ENCODE measurements around the gene PARD3B.
"Not testable (repeated sequence)": the region's sequence is repeated elsewhere in the genome, so short reads cannot be mapped to it uniquely, and the experiment has no call there.

The PARD3B gene

DNA sequence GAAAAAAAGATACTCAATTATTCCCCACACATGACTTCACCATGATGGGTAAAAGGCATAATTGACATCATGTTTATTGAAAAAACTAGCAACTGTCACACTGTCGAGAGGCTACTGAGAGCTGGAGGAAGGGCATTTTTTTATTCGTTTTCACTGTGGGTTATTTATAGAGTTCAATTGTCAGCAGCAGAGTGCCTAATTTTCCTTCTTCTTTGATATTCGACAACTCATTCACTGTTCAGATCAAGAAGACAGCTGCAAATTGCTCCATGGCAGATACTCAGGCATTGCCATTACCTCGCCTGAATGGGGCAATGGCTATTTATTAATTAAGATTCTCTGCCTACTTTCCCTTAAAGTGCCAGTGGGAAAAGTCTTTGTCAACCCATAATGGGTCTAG is 939.5 kb downstream of the PARD3B start:
- no peak for FAIRE-seq

- not testable (repeated sequence) for FAIRE-seq
Observed at GRCh38 chr2:205493528-205493927, 948.3 kb downstream of the PARD3B start.

- FAIRE-seq: no peak
Observed at GRCh38 chr2:205494537-205495235, 949.4 kb downstream of the PARD3B start.

GRCh38 chr2:205495819-205496218 is 950.5 kb downstream of the PARD3B start:
- no peak for FAIRE-seq

DNA sequence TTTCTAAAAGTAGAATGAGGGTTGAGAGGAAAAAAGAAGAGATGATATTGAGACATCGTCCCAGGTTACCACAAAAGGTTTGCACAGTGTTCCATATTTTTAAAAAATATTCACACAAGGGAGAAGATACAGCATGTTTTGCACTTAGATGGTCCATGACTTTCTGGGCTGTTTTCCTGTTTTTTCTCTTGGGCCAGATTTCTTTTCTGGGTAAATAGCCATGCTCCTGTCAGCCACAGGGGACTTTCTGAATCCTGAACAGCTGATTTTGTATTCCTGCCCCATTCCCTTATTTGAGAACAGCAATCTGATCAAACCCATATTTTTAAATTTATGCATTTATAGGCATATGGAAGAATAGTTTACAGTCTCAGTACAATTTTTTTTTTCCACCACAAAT is 951.1 kb downstream of the PARD3B start:
- FAIRE-seq: no peak

GRCh38 chr2:205496772-205497171 is 951.5 kb downstream of the PARD3B start:
- no peak for FAIRE-seq

DNA sequence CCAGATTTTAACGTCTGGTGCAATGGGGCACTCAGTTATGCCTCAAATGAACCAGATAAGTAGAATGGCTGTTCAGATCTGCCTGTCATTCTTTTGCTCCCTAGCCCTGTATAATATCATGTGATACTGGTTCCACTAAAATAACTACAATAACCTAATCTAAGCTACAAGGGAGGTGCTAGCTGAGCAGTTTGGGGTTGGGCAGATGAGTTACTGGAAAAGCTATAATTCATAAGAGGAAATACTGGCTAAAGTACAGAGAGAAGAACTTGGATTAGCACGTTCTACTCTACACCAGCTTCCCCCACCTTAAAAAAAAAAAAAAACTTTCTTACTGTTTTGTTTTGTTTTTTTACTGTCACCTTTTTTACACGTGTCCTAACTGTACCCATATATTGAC is 953.7 kb downstream of the PARD3B start:
- no peak for FAIRE-seq

DNA sequence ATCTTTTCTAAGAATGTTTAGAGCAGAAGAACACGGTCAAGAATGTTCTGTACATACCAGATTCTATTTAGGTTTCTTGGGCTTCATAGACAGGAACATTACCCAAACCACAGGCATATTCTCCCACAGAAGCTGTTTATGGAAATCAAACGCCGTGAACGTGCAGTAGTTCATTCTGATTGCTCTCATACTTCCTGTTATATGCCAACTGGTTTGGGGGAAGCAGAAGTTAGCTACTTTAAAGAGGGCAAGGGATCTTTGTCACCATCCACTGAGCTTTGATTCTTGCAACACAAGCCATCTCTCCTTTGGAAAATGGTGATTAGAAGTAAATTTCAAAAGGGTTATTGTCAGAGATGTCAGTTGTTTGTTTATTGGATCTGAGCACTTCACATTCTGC is 954.8 kb downstream of the PARD3B start:
- no peak for FAIRE-seq

DNA sequence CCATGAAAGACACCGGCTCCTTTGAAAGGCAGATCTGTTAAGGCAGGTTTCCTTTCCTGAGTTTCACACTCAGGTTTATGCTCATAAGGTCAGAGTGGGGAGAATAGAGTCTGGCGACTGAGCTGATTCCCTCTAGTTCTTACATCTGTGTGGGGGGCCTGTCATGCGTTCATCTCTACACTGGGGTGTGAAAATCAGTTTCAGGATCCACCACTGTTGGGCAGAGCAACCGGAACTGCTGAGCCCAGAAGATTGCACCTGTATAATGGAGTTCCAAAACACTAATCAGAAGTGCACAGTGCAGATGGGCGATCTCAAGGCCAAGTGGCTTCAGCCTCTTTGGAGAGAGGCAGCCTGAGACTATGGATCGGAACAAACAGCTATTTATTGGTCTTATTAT is 955.7 kb downstream of the PARD3B start:
- FAIRE-seq: no peak

- FAIRE-seq: no peak
Observed at GRCh38 chr2:205501826-205502225, 956.6 kb downstream of the PARD3B start.

GRCh38 chr2:205505371-205505770 is 960.1 kb downstream of the PARD3B start:
- no peak for FAIRE-seq

DNA sequence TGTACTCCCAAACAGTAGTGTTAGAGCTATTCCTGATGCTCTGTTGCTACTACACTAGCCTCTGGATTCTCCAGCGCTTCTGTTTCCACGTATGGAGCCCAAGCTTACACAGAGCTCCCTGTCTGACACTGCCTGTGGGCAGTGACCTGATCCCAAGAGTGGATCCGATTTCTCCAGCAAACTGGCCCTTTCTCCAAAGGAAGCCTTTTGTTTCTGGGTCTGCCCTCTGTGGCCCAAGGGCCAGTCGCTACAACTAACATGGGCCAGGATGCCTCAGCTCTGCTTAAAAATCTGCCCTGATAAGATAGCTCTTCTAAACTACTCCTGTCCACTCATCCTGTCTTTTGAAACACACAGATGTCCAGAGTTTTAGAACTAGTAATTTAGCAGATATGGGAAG is 964.4 kb downstream of the PARD3B start:
- FAIRE-seq: no peak

GRCh38 chr2:205510345-205510744 is 965.1 kb downstream of the PARD3B start:
- FAIRE-seq: no peak

DNA sequence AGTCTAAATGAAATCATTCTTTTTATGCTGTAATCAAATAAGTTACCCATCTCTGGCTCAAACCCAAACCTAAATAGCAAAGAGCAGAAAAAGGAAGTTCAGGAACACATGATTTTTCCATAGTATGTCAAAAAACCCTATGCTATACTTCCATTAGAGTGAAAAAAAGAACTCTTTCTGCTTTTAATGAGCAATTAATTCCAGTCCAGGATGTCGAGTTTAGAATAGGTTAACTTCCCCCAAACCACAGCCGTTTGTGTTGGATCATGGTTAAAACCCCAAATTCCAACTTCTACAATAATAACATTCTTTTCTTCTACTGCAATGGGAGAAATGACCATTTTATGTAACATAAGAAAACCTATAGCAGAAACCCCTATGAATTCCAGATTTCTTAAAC is 965.9 kb downstream of the PARD3B start:
- FAIRE-seq: no peak

- FAIRE-seq: no peak
Observed at GRCh38 chr2:205511641-205512040, 966.4 kb downstream of the PARD3B start.

GRCh38 chr2:205520311-205520710 is 975.0 kb downstream of the PARD3B start:
- no peak for FAIRE-seq

DNA sequence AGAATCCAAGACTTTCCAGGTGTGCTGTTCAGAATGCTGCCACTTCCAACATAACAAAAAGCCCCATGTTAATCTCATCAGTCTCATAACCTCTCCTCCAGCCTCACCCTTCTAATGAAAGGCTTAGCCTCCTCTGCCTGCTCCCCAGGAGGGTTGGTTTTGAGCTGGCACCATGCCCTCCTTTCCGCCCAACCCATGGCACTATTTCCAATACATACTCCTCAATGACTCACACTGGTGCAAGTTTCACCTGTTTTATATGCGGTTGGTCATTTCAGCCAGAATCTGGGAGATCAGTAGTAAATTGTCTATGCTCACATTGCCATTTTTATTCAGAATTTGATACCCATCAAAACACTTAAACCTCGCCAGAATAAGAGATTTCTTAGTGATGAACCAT is 979.4 kb downstream of the PARD3B start:
- no peak for FAIRE-seq

GRCh38 chr2:205527801-205528200 is 982.5 kb downstream of the PARD3B start:
- FAIRE-seq: no peak

- no peak for FAIRE-seq
Observed at GRCh38 chr2:205531072-205531471, 985.8 kb downstream of the PARD3B start.

DNA sequence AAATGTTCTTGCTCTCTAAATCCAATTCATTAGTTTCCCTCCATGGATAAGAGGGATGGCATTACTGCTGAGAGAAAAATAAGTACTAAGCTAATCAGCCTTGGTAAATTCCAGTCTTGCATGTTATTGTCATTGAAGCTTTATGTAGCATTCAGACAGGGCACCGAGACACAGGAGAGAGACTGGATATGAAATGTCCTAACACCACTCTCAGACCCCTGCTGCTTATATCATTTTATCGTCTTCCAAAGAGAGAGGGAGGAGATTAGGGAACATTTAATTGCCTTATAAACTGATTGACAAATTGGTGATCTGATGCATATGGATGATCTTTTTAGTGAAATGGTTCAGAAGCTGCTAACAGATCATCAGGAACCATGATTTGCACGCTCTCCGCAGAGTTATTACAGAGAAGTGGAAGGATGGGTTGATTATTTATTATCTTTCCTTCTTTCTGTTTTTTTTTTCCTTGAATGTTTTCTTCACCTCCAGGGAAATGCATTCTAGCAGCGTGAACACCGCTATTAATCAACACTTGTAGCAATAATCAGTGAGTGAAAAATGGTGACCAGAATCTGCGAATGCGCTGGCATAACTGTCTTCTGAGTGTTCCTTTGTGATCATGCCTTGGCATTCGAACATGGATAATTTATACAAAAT is 986.3 kb downstream of the PARD3B start:
- FAIRE-seq: no peak

- no peak for FAIRE-seq
Observed at GRCh38 chr2:205535001-205535400, 989.7 kb downstream of the PARD3B start.

DNA sequence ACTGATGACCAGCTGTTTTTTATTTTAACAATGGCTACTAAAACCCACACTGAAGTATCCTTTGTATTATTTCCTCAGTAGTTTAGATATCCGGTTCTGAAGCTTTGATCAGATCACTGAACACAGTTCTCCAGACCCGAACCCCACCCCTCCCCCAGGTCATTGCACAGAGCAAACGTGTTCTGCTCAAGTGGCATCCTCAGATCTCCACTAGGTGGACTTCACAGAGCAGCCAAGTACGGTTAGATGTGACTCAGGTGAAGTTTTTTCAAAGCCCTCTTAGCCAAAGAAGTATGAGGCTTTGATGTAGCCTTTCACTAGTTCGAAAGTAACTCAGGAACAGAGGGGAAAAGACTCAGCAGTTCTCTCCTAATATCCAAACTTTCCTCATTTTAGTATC is 994.3 kb downstream of the PARD3B start:
- no peak for FAIRE-seq

DNA sequence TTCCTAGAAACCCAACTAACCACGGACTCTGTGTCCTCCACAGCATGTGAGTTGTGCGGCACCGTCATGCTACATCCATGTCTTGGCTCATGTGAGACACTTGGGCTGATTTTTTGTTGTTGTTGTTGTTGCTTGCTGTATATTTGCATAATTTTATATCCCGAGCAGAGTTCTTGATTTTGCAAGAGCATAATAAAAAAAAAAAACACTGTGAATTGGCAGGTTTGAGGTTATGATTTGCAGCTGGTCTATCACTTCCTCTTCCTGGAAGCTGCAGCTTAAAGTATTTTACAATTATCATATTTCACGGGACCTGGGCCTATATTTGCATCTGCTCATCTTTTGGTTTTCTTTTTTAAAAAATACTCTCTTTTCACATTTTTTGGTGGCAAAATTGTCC is 994.8 kb downstream of the PARD3B start:
- FAIRE-seq: no peak

- FAIRE-seq: no peak
Observed at GRCh38 chr2:205543262-205543843, 998.1 kb downstream of the PARD3B start.

Measured in islet of Langerhans (tissue), 1 donor.